ENCODE data around the gene SMAD5.
A peak's percentile ranks its signal among the peaks of the same experiment; 100 is the strongest.

SMAD5 gene

DNA sequence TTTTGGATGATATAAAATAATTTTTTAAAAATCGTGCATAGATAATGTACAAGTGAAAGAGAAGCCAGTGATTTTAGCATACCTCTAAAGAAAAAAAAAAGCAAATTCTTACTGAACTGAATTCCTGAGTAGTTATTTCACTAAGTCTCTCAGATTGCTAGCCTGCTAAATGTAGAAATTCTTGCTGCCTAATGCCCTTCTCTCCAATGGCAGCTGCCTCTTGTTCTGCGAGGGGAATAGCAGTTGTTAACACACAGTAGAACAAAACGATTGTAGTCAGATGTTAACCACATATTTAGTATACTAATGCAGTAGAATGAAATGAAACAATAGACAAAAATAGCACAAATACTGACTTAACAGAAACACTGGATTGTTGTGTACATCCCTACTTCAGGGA is 26.8 kb downstream of the SMAD5 start:
- no peak for DNase-seq

DNA sequence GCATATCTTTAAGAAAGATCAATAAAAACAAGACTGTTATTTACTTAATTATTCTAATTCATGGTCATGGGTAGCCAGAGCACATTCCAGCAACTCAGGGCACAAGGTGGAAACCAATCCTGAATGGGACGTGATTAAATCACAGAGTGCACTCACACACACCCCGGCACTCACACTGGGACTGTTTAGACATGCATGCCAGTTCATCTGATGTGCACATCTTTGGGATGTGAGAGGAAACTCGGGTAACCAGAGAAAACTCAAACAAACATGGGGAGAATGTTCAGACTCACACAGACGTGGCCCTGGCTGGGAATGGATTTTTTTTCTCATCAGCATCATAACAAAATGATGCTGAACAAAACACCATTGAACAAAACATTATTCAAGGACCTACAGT is 29.4 kb downstream of the SMAD5 start:
- no peak for DNase-seq

DNA sequence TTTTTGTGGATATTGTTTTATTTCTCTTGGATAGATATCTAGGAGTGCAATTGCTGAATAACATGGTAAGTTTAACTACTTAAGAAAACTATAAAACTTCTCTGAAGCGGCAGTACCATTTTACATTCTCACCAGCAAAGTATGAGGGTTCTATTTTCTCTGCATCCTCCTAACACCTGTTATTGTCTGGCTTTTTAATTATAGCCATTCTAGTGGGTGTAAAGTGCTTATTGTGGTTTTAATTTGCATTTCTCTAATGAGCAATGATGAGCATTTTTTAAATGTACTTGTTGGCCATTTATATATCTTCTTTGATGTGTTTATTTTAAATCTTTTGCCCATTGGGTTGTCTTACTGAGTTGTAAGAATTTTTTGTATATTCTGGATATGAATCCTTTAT is 31.6 kb downstream of the SMAD5 start:
- no peak for DNase-seq

DNA sequence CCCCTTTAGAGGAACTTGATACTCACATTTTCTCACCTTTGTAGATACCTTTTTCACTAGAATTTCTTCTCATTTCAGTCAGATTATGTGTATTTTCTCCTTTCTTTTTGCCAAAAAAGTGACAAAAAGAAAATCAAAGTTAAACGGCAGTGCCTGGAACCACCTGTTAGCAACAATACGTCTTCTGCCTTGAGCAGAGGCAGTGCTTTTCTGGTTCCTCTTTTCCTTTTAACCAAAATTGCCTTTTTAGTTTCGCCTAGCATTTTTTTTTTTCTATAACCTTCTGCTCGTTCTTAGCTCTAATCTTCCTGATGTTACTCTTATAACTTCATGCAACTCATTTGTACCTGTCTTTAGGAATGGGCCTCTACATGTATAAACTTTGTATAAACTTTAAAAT is 34.3 kb downstream of the SMAD5 start:
- no peak for DNase-seq

DNA sequence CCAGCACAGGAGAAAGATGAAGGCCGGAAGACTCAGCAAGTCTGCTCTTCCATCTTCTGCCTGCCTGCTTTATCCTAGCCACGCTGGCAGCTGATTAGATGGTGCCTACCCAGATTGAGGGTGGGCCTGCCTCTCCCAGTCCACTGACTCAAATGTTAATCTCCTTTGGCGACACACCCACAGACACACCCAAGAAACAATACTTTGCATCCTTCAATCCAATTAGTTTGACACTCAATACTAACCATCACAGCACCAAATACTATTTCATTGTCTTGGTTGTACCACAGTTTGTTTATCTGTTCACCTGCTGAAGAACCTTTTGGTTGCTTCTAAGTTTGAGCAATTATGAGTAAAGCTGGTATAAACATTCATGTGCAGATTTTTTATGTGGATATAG is 36.6 kb downstream of the SMAD5 start:
- no peak for DNase-seq

DNA sequence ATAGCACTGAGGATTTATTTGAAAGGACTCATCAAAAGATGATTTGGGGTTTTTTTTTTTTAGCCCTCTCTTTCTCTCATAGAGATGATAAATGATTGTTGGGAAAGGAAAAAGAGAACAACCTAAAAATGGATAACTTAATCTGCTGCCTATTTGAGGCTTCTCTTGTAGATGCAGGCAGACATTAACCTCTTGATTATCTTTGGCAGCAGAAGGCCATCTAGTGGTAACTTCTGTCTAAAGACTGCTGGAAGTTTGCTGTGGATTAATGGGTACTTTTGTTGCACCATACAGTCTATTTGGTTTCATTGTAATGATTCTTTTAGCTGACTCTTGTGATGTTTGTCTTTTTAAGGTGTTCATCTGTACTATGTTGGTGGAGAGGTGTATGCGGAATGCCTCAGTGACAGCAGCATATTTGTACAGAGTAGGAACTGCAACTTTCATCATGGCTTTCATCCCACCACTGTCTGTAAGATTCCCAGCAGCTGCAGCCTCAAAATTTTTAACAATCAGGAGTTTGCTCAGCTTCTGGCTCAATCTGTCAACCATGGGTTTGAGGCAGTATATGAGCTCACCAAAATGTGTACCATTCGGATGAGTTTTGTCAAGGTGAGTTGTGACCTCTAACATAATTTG is 41.5 kb downstream of the SMAD5 start:
- DNase-seq = peak; percentile 30

DNA sequence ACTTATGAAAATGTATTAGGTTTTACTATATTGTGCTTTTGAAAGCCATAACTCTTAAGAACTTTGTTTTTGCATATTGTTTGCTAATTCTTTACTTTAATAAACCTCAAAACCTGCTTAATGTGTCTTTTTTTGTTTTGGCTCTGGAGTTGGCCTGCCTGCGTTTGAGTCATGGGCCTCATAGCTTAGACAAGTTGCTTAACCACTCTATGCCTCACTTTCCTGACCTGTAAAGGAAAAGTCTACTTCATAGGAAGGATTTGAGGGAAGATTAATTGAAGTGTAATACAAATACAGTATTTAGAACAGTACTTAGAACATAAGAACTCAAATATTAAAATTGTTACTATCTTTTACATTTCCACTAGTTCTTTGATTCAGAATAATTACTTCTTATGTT is 50.0 kb downstream of the SMAD5 start:
- no peak for DNase-seq

DNA sequence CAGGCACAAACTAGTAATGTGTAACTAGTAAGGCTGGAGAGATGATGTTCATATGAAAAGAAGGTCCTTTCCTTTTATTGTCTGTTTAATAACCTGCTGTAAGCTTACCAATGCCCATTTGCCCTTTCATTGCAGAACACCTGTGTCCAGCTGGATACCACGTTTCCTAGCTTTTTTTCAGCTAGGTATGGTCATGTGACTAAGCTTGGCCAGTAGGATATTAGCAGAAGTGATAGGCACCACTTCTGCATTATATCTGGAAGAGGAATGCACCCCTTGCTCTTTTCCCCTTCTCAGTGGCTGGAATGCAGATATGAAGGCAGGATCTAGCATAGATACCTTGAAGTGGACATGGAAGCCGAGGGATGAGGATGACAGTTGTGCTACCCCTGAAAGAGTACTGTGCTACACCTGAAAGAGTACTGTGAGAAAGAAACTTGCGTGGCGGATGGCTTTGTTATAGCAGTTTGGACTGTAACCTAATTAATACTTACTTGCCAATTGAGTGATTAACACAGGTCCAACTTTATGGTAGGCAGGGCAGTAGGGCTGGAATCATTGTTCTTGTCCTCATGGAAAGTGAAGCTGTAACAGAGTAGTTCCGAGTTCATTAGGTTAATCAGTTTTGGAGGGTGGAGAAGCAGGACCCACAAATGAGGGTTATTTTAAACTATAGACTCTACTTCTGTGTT is 53.5 kb downstream of the SMAD5 start:
- no peak for DNase-seq

DNA sequence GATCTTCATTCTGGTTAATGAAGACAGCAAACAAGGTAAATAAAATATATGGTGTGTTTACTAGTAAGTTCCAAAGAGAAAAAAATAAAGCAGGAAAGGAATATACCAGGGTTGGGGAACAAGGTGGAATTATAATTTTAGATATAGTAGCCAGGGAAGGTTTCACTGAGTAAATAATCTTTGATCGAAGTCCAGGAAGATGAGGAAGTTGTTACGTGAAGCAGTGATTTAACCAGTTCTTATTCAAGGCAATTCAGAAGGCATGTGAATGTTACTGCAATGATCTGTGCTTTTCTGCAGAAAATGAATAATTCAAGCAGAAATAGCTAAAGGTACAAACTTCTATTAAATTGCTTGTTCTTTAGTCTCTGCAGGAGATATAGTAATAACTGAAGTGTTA is 54.2 kb downstream of the SMAD5 start:
- DNase-seq = no peak

DNA sequence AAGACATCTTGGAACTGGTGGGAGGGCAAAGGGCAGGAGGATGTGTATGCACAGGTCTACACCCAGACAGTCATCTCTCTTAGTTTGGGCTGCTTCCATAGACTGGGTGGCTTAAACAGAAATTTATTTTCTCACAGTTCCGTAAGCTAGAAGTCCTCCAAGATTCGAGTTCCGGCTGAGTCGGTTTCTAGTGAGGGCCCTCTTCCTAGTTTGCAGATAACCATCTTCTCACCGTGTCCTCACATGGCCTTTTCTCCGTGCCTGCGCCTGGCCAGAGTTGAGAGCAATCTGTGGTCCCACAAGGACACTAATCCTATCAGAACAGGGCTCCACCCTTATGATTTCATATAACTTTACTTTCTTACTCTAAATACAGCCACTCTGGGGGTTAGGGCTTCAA is 56.2 kb downstream of the SMAD5 start:
- no peak for DNase-seq

DNA sequence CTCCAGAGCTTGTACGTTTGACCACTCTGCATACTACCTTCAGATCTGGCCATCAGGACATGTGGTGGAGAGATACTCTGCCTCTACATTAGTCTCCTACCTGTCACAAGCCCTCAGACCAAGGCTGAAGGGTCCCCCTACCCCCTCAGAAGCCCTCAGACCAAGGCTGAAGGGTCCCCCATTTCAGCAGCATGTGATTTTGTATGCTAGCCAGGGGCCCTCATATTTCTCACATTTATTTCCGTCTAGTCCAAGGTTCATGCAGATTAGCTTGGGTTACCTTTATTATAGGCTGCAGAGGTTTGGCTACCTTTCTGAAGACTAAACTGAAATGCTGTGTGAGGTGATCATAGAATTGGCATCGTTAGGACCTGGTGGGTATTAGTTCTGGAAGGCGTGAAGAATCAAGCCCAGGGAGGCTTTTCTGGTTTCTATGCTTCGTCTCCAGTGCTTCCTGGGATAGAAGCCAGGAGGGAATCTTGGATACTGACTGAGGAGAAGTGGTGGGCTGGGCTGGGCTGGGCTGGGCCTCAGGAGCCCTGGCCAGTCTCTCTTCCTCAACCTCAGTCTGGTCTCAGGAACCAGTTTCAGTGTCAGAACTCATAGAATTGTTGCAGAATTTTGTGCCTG is 57.6 kb downstream of the SMAD5 start:
- DNase-seq = no peak

DNA sequence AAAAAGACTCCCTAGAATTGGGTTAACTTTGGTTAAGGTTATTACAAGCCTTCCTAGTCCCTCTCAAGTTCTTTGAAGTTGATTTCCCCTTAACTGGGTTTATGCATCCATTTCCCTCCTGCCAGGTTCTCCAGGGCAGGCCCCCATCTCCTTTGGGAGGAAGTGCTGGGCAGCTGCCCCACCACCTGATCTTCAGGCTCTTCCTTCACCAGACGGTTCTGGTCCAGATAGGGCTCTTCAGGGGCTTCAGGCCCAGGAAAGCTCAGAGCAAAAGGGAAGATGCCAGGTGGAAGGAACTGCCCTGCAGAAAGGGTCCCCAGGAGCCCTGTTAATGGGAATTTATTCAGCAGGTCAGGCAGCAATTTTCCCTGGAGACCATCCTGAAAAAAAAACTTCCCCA is 58.3 kb downstream of the SMAD5 start:
- DNase-seq = no peak

DNA sequence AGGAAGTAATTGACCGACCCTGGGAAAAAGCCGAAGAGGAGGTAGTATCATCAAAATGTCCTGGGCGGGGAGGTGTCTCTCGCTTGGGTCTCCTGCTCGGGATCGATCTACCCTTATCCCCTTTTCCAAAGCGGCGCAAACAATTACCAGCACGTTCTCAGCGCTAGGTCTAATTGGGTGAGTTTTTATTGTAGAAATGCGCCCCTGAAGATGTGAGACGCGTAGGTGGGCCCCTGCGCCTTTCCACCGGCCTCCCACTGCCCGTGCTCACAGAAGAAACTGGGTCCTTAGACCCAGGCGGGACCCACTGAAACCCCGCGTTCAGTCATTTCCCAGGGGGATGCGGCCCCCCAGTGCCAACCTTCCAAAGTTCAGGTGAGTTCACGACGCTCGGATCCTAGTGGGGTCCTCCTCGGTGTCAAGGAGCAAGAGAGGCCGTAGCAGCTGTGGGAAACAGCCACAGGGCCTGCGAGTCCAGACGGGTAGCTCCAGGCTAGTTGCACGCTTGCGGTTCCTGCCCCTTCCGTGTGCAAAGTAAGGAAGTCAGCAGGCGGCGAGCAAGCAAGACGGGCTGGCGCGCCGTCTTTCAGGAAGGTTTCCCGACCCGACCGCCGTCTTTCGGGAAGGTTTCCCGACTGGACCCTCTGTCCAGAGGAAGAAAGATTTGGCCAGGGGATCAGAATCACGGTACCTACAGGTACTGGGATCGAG is 58.8 kb downstream of the SMAD5 start:
- peak; percentile 69 for DNase-seq

DNA sequence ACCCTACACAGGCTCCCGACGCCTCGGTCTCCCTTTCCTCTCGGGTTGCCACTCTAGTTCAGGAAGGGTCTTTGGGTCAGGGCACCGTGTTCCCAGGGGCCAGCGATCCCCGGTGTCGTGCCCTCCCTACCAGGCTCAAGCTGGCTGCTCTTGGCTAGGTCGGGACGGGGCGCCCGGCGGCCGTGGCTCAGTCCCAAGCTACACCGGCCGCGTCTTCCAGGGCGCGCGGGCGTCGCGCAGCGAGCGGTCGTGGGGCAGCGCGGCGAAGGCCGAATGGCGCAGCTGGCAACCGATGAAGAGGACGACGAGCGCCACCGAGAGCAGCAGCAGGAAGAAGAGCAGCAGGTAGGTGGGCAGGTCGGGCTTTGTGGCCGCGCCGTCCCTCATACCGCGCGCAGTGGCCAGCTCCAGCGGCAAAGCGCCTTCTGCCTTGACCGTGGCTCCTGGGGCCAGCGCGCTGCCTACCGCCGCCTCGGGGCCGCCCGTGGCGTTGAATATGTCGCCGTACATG is 59.4 kb downstream of the SMAD5 start:
- DNase-seq = no peak

DNA sequence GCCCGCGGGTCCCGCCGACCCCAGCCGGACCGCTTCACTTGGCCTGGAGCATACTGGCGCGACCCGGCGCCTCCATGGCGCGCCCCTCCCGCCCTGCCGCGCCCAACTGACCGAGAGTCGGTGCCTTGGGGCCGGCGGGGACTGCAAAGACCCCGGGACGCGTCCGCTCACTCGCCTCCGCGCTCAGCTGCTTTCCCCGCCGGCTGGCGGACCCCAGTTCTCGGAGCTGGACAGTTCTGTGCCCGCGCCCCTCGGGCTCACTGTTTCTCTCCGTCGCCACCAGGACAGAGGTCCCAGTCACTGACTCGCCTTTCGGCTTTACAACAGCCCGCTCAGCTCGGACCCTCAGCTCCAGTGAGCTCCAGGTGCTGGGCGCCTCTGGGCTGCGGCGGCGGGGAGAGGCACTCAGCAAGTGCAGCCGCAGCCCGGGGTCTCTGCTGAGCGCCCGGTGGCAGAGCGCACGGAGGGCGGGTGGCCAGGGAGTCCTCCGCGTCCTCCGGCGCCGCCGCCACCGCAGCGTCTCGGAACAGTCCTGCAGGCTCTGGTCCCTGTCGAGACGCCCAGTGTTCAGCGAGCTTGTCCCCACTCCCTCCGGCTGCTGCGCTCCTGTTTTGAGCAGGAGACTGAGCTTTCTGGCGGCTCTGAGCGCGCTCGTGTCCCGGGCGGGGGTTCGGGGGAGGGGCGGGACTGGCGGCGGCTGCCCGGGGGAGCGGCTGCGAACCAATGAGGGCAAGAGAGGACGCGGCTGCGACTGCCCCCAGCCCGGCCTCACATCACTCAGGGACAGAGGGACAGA is 60.1 kb downstream of the SMAD5 start, which contains the start of gene SMIM32:
Gene SMIM32 (minus strand): TSS at position 637 of the 796 bp plus-strand sequence. CDS start 638 bp downstream, outside the sequence.
- DNase-seq = peak; percentile 88

DNA sequence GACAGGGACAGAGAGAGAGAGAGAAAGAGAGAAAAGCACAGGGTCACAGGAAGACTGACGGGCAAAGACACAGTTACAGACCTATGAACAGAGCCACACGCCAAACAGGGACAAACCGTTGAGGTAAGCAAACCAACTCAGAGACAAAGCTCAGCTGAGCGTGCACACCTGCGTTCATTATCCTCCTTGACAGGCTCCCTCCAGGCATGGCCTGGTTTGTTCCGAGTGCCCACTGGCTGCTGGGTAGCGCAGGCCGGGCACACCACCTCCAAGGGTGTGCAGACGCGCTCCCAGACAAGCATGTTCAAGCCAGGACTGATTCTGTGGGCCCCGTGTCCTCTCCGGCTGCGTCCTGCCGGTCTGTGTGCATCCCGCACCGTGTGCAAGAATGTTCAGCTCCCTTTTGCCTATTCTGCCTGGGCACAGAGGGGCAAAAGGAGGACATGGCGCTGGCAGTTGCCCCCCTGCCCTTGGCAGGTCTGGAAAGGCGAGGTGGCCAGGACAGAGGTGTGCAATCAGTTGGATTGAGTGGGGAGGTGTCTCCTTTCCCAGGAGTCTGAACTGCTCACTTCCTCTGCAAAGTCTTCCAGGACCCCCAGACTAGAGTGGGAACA is 60.8 kb downstream of the SMAD5 start:
- DNase-seq = no peak

DNA sequence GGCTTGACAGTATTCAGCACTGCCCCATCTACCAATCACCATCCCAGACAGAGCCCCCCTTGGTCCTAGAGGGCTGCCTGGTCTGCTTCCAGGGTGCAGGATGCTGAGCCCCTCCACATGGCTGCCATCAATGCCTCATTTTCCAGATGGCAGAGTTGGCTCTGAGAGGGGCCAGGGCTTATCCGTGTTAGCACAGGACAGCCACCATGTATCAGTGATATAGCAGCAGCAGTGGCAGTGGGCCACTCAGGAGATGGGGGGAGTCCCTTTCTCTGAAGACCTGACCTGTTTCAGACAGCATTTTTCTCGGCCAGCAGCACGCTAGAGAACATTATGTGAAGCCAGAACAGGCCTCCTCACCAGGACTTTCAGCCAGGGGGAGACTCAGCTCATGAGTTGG is 61.9 kb downstream of the SMAD5 start:
- no peak for DNase-seq

DNA sequence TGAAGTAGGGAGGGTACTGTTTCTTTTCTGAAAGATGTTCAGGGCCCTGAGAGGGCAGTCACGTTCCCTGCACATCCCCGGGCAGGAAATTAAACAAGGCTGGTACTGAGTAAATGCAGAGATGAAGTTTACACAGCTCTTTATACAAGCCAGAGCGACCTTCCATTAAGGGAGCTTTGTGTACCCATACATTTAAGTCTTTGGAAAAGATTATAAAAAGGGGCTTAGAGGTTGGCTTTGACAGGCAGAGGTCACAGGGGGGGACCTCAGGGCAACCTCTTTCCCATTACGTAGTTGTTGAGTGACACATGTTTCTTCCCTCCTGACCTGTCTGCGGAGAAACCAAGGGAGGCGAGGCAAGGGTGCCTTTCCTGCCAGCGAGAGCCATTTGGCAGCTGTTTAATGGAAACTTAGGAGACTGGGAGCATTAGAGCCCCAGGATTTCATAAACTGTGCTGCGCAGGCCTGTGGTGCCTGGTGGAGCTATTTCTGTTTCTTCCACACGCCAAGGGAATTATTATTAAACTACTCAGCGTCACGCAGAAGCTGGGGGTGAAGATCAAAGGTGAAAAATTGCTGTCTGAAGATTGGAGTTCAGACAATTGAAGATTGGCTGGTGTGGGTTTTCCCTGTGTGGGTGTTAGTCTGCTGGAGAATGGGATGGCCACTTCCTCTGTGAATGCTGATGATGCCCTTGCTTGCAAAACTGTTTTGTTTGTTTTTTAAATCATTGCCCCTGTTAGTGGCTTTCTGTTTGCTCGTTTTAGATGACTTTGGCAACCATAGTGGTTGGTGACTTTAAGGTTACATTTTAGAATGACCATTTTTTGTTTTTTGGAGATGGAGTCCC is 63.6 kb downstream of the SMAD5 start:
- DNase-seq = no peak

DNA sequence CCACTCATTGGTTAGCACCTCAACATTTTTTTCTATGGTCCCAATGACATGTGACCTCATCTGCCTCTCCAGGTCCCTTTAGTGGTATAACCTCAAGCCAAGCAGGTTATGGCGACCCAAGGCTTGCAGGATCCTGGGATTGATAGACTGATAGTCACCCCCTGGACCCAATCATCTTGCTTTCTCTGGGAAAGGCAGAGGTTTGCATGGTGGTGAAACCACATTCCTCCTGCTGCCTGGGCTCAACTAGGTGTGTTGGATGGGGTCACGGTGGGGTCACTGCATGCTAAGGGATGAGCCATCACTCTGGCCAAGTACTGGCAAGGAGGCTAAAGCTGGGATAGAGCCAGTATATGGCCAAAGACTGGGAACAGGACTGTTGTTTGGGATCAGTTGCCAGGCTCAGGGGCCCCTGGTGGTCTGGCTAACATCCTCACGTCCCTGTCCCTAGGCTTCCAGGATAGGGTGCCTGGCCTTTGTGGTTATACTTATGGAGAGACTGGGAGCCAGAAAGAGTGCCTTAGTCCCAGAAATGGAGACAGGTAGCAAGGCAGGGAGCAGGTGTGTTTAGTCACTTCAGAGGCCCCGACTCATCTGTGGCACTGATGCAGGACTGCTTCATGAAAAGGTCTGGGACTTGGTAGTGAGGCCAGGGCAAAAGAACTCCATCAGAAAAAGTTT is 65.0 kb downstream of the SMAD5 start:
- DNase-seq = no peak

DNA sequence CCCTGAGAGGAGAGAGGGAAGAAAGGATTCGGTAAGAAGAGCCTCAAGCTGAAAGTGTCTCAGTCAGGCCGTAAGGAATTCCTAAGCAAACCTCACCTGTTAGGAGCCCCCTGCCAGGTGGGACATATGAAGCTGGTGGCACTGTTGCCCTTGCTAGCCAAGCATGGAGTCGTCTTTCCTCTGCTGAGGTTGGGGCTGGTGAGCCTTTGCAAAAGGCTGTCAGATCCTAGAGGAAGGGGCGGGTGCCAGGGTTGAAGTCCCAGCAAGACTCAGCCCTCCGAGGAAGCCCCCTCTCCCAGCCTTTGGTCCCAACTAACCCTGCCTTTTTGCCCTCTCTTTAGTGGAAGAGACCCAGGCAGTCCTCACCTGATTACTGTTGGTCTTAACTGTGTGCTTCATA is 65.8 kb downstream of the SMAD5 start:
- DNase-seq = no peak

DNA sequence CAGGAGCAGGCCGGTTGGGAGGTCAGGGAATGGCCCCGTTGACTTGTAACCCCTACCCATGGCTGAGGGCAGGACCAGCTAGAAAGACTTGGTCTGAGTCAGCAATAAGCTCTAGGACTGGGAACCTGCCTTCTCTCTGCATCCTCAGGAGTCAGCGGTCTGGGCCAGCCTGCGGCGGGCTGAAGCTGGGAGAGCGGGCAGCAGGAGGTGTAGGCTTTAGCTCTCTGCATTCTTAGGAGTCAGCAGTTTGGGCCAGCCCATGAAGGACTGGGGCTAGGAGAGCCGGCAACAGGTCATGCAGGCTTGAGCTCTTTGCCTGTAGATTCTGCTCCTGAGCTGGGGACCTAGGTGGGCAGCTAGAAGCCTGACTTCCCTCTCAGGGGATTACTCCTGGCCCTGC is 66.8 kb downstream of the SMAD5 start:
- DNase-seq = no peak

All from retina (tissue), 1 donor.